H9 (cell line): ENCODE results near the gene CAPN6. TPM values are rescaled to one million over a fixed set of nuclear protein-coding genes. Genes with fewer than 3 reads are reported as not detected.

Experiments
- DNase-seq: peaks from one replicate; pipeline ENCODE4 v3.0.0-alpha.2; 2017
- H2AFZ ChIP-seq: one replicate; pipeline ENCODE4 v1.6.1; 2013; ENCODE audit warnings: mild to moderate bottlenecking, low read length, control low read depth, moderate library complexity
- H2AK5ac ChIP-seq: 2 replicates; pipeline ENCODE4 v1.6.1; 2013; ENCODE audit warnings: low read length, control low read depth, mixed read lengths; ENCODE audit not compliant: insufficient read length
- H2BK120ac ChIP-seq: one replicate; pipeline ENCODE4 v1.6.1; 2013; ENCODE audit warnings: low read depth, mild to moderate bottlenecking, low read length, control low read depth, inconsistent platforms; ENCODE audit not compliant: poor library complexity, severe bottlenecking
- H2BK12ac ChIP-seq: 2 replicates; pipeline ENCODE4 v1.6.1; 2013; ENCODE audit warnings: low read length, control low read depth, mixed read lengths, low read depth; ENCODE audit not compliant: insufficient read length
- H2BK15ac ChIP-seq: 2 replicates; pipeline ENCODE4 v1.6.1; 2013; ENCODE audit warnings: low read depth, low read length, control low read depth
- H2BK20ac ChIP-seq: one replicate; pipeline ENCODE4 v1.6.1; 2013; ENCODE audit warnings: low read depth, mild to moderate bottlenecking, low read length, control low read depth, inconsistent platforms; ENCODE audit not compliant: poor library complexity, severe bottlenecking
- H2BK5ac ChIP-seq: 2 replicates; pipeline ENCODE4 v1.6.1; 2013; ENCODE audit warnings: low read length, control low read depth, mixed read lengths; ENCODE audit not compliant: insufficient read length
- H3K14ac ChIP-seq: 2 replicates; pipeline ENCODE4 v1.6.1; 2013; ENCODE audit warnings: low read length, control low read depth; ENCODE audit not compliant: insufficient read depth
- H3K18ac ChIP-seq: 2 replicates; pipeline ENCODE4 v1.6.1; 2013; ENCODE audit warnings: low read depth, mild to moderate bottlenecking, mixed read lengths, low read length, control low read depth; ENCODE audit not compliant: insufficient read length
- H3K23ac ChIP-seq: 2 replicates; pipeline ENCODE4 v1.6.1; 2013; ENCODE audit warnings: low read length, control low read depth, mixed read lengths, low read depth; ENCODE audit not compliant: insufficient read length
- H3K23me2 ChIP-seq: 2 replicates; pipeline ENCODE4 v1.6.1; 2013; ENCODE audit warnings: low read depth, mild to moderate bottlenecking, mixed read lengths, low read length, control low read depth; ENCODE audit not compliant: insufficient read length, poor library complexity, severe bottlenecking
- H3K27ac ChIP-seq: 2 replicates; pipeline ENCODE4 v1.5.1; 2013; ENCODE audit warnings: low read length, control low read depth, mixed read lengths, low read depth; ENCODE audit not compliant: insufficient read length
- H3K27me3 ChIP-seq: 2 replicates; pipeline ENCODE4 v1.6.1; 2013; ENCODE audit warnings: low read length, control low read depth, inconsistent platforms; ENCODE audit not compliant: insufficient read depth
- H3K4ac ChIP-seq: 2 replicates; pipeline ENCODE4 v1.6.1; 2013; ENCODE audit warnings: low read depth, mild to moderate bottlenecking, control low read depth, inconsistent platforms, low read length, moderate library complexity
- H3K4me1 ChIP-seq: 2 replicates; pipeline ENCODE4 v1.6.1; 2013; ENCODE audit warnings: low read length, control low read depth, inconsistent platforms; ENCODE audit not compliant: insufficient read depth
- H3K4me2 ChIP-seq: 2 replicates; pipeline ENCODE4 v1.6.1; 2013; ENCODE audit warnings: low read length, control low read depth, mixed read lengths; ENCODE audit not compliant: insufficient read length, insufficient read depth
- H3K56ac ChIP-seq: 2 replicates; pipeline ENCODE4 v1.6.1; 2013; ENCODE audit warnings: low read depth, mild to moderate bottlenecking, mixed read lengths, low read length, control low read depth; ENCODE audit not compliant: insufficient read length
- H3K79me1 ChIP-seq: 2 replicates; pipeline ENCODE4 v1.6.1; 2013; ENCODE audit warnings: low read depth, mild to moderate bottlenecking, moderate library complexity, low read length, control low read depth, inconsistent platforms; ENCODE audit not compliant: insufficient read depth, poor library complexity, severe bottlenecking
- H3K79me2 ChIP-seq: 2 replicates; pipeline ENCODE4 v1.6.1; 2013; ENCODE audit warnings: low read length, control low read depth, inconsistent platforms; ENCODE audit not compliant: insufficient read depth
- H3K9ac ChIP-seq: 2 replicates; pipeline ENCODE4 v1.6.1; 2013; ENCODE audit warnings: low read length, control low read depth, mixed read lengths; ENCODE audit not compliant: insufficient read length; ENCODE audit errors: extremely low read depth
- H3K9me3 ChIP-seq: one replicate; pipeline ENCODE4 v1.6.1; 2013; ENCODE audit warnings: low read depth, low read length, inconsistent platforms; ENCODE audit not compliant: control insufficient read depth
- H3T11ph ChIP-seq: one replicate; pipeline ENCODE4 v1.6.1; 2013; ENCODE audit warnings: mild to moderate bottlenecking, low read length, control low read depth, inconsistent platforms
- H4K20me1 ChIP-seq: one replicate; pipeline ENCODE4 v1.6.1; 2013; ENCODE audit not compliant: control insufficient read depth, insufficient read length, insufficient read depth
- H4K5ac ChIP-seq: 2 replicates; pipeline ENCODE4 v1.6.1; 2013; ENCODE audit warnings: low read depth, mild to moderate bottlenecking, mixed read lengths, low read length, control low read depth; ENCODE audit not compliant: insufficient read length
- H4K8ac ChIP-seq: replicated peaks from 2 replicates; pipeline ENCODE4 v1.6.1; 2013; ENCODE audit warnings: low read length, control low read depth, mixed read lengths, low read depth; ENCODE audit not compliant: insufficient read length
- H4K91ac ChIP-seq: 2 replicates; pipeline ENCODE4 v1.6.1; 2013; ENCODE audit warnings: low read depth, mild to moderate bottlenecking, moderate library complexity, mixed read lengths, low read length, control low read depth; ENCODE audit not compliant: insufficient read length
- H3K27ac Mint-ChIP-seq, 3 experiments: 2 replicates in 2 of 3; 3 replicates in 1 of 3; pipeline ENCODE4 v1.8.0; 2020 to 2021; ENCODE audit warnings: mixed read lengths in 3 of 3, mild to moderate bottlenecking in 1 of 3, moderate library complexity in 1 of 3
- H3K27me3 Mint-ChIP-seq: 2 replicates; pipeline ENCODE4 v1.8.0; 2021; ENCODE audit warnings: low read depth, mild to moderate bottlenecking, moderate library complexity, mixed read lengths
- H3K36me3 Mint-ChIP-seq, 3 experiments: 2 replicates in 2 of 3; 3 replicates in 1 of 3; pipeline ENCODE4 v1.8.0; 2020 to 2021; ENCODE audit warnings: low read depth in 3 of 3, mixed read lengths in 3 of 3; ENCODE audit not compliant: insufficient read depth in 1 of 3
- H3K4me1 Mint-ChIP-seq, 2 experiments: 2 replicates each; pipeline ENCODE4 v1.8.0; 2020; ENCODE audit warnings: mixed read lengths in 2 of 2
- H3K4me3 Mint-ChIP-seq, 2 experiments: 2 replicates in 1 of 2; 3 replicates in 1 of 2; pipeline ENCODE4 v1.8.0; 2020 to 2021; ENCODE audit warnings: mild to moderate bottlenecking in 2 of 2, mixed read lengths in 2 of 2, moderate library complexity in 1 of 2
- H3K9me3 Mint-ChIP-seq, 2 experiments: 2 replicates in 1 of 2; 3 replicates in 1 of 2; pipeline ENCODE4 v1.8.0; 2020; ENCODE audit warnings: mild to moderate bottlenecking in 2 of 2, mixed read lengths in 2 of 2, moderate library complexity in 1 of 2
- CTCF ChIP-seq: fragments of 200-600 bp; sonication (generic); conservative IDR thresholded peaks from 3 replicates; pipeline ENCODE4 v1.8.0; 2021; ENCODE audit warnings: antibody characterized with exemption, mild to moderate bottlenecking
- WGBS: extraction: QIAGEN DNeasy Blood & Tissue Kit; methylation state at CpG from one replicate; pipeline ENCODE4 v1.1.7; 2013; ENCODE audit warnings: missing lambda C conversion rate, low lambda C conversion rate, mixed read lengths; ENCODE audit not compliant: insufficient read length; ENCODE audit errors: extremely low coverage; 5-methylcytosine and 5-hydroxymethylcytosine counted together
- total RNA-seq: library from RNA; stranded (reverse); gene quantifications from 2 replicates; pipeline ENCODE4 v1.2.1, GENCODE V29; 2021

The CAPN6 gene
- total RNA-seq, 1 experiment from 2014 or later, result 7.2 TPM

DNA sequence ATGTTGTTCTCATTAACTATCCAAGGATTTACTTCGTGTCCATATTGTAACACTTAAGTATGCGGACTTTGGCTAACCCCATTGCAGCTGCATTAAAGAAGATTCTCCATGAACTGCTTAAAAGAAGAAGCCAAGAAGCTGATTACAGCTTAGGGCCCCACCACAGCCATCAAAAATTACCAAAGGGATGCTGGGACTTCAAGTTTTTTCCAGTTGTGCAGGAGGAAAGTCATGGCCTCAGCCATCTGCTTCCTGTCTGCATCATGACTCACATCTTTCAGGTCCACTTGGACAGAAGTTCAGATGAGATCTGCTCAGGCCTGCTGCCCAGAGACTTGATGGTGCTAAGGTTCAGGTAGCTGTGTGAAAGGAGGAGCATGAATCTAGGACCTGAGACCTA lies 38.8 kb upstream of the CAPN6 start:
- no peak overlapping the region for H3K4ac ChIP-seq
- no peak overlapping the region for H4K8ac ChIP-seq
- no peak overlapping the region for H2AK5ac ChIP-seq
- no peaks in the 10 kb centered on the region for H4K20me1 ChIP-seq
- Mint-ChIP-seq H3K27me3 (no peaks in the 10 kb centered on the region), H3K9me3 (no peaks in the 10 kb centered on the region), H3K4me3 (no peak overlapping the region), H3K4me1 (peaks cover 6 to 14% of the 10 kb centered on the region in 2 experiments), H3K27ac (no peak overlapping the region), H3K36me3 (no peaks in the 10 kb centered on the region)
- H2BK20ac ChIP-seq, result no peak overlapping the region
- no peak overlapping the region for H2AFZ ChIP-seq
- WGBS, result no CpG with 5 or more reads among the region's 2 CpGs
- H3K9me3 ChIP-seq, result no peaks in the 10 kb centered on the region
- no peak overlapping the region for H3T11ph ChIP-seq
- no peak overlapping the region for H3K56ac ChIP-seq
- no peak overlapping the region for H2BK120ac ChIP-seq
- no peak overlapping the region for H3K27ac ChIP-seq
- no peak overlapping the region for H4K5ac ChIP-seq
- DNase-seq, result no peak
- no peak overlapping the region for H3K23ac ChIP-seq
- no peaks in the 10 kb centered on the region for H3K23me2 ChIP-seq
- H2BK12ac ChIP-seq, result no peak overlapping the region
- no peaks in the 10 kb centered on the region for H3K79me1 ChIP-seq
- no peak overlapping the region for H4K91ac ChIP-seq
- H3K79me2 ChIP-seq, result no peaks in the 10 kb centered on the region
- no peak overlapping the region for H3K14ac ChIP-seq
- peaks cover 2% of the 10 kb centered on the region; the same call in 1 of the 2 replicates for H3K4me1 ChIP-seq
- no peak overlapping the region for H2BK15ac ChIP-seq
- H3K4me2 ChIP-seq, result no peak overlapping the region
- no peak overlapping the region for H3K9ac ChIP-seq
- no peak for TF ChIP-seq CTCF
- H3K18ac ChIP-seq, result no peak overlapping the region
- no peak overlapping the region for H2BK5ac ChIP-seq
- no peaks in the 10 kb centered on the region for H3K27me3 ChIP-seq
